GM19351 (cell line): ENCODE measurements around the gene DLX3.

Experiments
- ATAC-seq: cut with Tn5 transposase; IDR thresholded peaks from one replicate; pipeline ENCODE4 v1.9.1; 2021; ENCODE audit warnings: mild to moderate bottlenecking, moderate library complexity; ENCODE audit not compliant: unreplicated experiment

Gene DLX3

GRCh38 chr17:49992933-49993422 lies 2.0 kb downstream of the DLX3 start:
- ATAC-seq: no peak

GRCh38 chr17:49992191-49992932 lies 2.7 kb downstream of the DLX3 start:
- no peak for ATAC-seq

GRCh38 chr17:49991409-49991808 lies 3.6 kb downstream of the DLX3 start:
- no peak for ATAC-seq

- ATAC-seq: no peak
Measured at GRCh38 chr17:49990921-49991320, 4.1 kb downstream of the DLX3 start.

- ATAC-seq: no peak
Measured at GRCh38 chr17:49990331-49990730, 4.7 kb downstream of the DLX3 start.

- no peak for ATAC-seq
Measured at GRCh38 chr17:49989518-49989880, 5.5 kb downstream of the DLX3 start.

- no peak for ATAC-seq
Measured at GRCh38 chr17:49987681-49988441, 7.2 kb downstream of the DLX3 start.

GRCh38 chr17:49987290-49987585 lies 7.8 kb downstream of the DLX3 start:
- no peak for ATAC-seq

GRCh38 chr17:49986396-49987289 lies 8.4 kb downstream of the DLX3 start:
- ATAC-seq: no peak

GRCh38 chr17:49985310-49985990 lies 9.6 kb downstream of the DLX3 start:
- ATAC-seq: no peak

GRCh38 chr17:49984776-49985175 lies 10.2 kb downstream of the DLX3 start:
- no peak for ATAC-seq

- ATAC-seq: no peak
Measured at GRCh38 chr17:49984283-49984682, 10.7 kb downstream of the DLX3 start.

GRCh38 chr17:49980703-49981197 lies 14.3 kb downstream of the DLX3 start:
- ATAC-seq: no peak

- no peak for ATAC-seq
Measured at GRCh38 chr17:49979748-49980479, 15.1 kb downstream of the DLX3 start.

GRCh38 chr17:49978501-49978900 lies 16.5 kb downstream of the DLX3 start:
- no peak for ATAC-seq

- ATAC-seq: no peak
Measured at GRCh38 chr17:49977463-49978389, 17.3 kb downstream of the DLX3 start.

- ATAC-seq: no peak
Measured at GRCh38 chr17:49976828-49977202, 18.2 kb downstream of the DLX3 start.

- ATAC-seq: no peak
Measured at GRCh38 chr17:49976163-49976827, 18.7 kb downstream of the DLX3 start.
